Measurements from ENCODE around the gene TGFBR3L.

GRCh38 chr19:7953576-7953975 lies 38.9 kb downstream of the TGFBR3L start:
- TF ChIP-seq, protein P1, sequence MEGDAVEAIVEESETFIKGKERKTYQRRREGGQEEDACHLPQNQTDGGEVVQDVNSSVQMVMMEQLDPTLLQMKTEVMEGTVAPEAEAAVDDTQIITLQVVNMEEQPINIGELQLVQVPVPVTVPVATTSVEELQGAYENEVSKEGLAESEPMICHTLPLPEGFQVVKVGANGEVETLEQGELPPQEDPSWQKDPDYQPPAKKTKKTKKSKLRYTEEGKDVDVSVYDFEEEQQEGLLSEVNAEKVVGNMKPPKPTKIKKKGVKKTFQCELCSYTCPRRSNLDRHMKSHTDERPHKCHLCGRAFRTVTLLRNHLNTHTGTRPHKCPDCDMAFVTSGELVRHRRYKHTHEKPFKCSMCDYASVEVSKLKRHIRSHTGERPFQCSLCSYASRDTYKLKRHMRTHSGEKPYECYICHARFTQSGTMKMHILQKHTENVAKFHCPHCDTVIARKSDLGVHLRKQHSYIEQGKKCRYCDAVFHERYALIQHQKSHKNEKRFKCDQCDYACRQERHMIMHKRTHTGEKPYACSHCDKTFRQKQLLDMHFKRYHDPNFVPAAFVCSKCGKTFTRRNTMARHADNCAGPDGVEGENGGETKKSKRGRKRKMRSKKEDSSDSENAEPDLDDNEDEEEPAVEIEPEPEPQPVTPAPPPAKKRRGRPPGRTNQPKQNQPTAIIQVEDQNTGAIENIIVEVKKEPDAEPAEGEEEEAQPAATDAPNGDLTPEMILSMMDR (IDR thresholded peaks at IDR 0.05), result no peak
- TF ChIP-seq POLR2AphosphoS5 (IDR thresholded peaks at IDR 0.05; ENCODE audit: low read depth, low read length) (no peak), TCF7L2 (IDR thresholded peaks at IDR 0.05; ENCODE audit: low read depth, low read length) (no peak)

All from Panc1 (cell line).